ENCODE data around the gene MIEF1. TPM values are rescaled to one million over a fixed set of nuclear protein-coding genes. Genes with fewer than 3 reads are reported as not detected.

Gene MIEF1
- total RNA-seq, 1 donor from 2014 or later = 32.4 TPM

- no peaks in the 10 kb centered on the region for H3K9me3 Mint-ChIP-seq (ENCODE audit: low read depth)
- H3K27ac Mint-ChIP-seq = no peak overlapping the region
- H3K4me1 Mint-ChIP-seq (ENCODE audit: low read depth) = no peaks in the 10 kb centered on the region
- DNase-seq (ENCODE audit: low spot score, unreplicated experiment) = no peak
- no peak for TF ChIP-seq CTCF (IDR thresholded peaks at IDR 0.05; ENCODE audit: unreplicated experiment)
- no peak overlapping the region for H3K4me3 Mint-ChIP-seq (ENCODE audit: low read depth)
- peaks cover 23% of the 10 kb centered on the region for H3K36me3 Mint-ChIP-seq (ENCODE audit: insufficient read depth)
- H3K27me3 Mint-ChIP-seq = no peaks in the 10 kb centered on the region
Measured at GRCh38 chr22:39512026-39512425, 9.9 kb downstream of the MIEF1 start.

GRCh38 chr22:39513791-39514190, 11.7 kb downstream of the MIEF1 start:
- TF ChIP-seq CTCF (IDR thresholded peaks at IDR 0.05; ENCODE audit: unreplicated experiment) = no peak
- Mint-ChIP-seq H3K27ac (no peak overlapping the region), H3K36me3 (ENCODE audit: insufficient read depth) (peaks cover 21% of the 10 kb centered on the region), H3K4me1 (ENCODE audit: low read depth) (peaks cover 3% of the 10 kb centered on the region), H3K4me3 (ENCODE audit: low read depth) (no peak overlapping the region), H3K27me3 (no peaks in the 10 kb centered on the region), H3K9me3 (ENCODE audit: low read depth) (no peaks in the 10 kb centered on the region)
- DNase-seq (ENCODE audit: low spot score, unreplicated experiment) = no peak

- peaks cover 21% of the 10 kb centered on the region for H3K36me3 Mint-ChIP-seq (ENCODE audit: insufficient read depth)
- DNase-seq (ENCODE audit: low spot score, unreplicated experiment) = no peak
- H3K27me3 Mint-ChIP-seq = no peaks in the 10 kb centered on the region
- H3K9me3 Mint-ChIP-seq (ENCODE audit: low read depth) = no peaks in the 10 kb centered on the region
- TF ChIP-seq CTCF (IDR thresholded peaks at IDR 0.05; ENCODE audit: unreplicated experiment) = peak; percentile 76
- H3K4me3 Mint-ChIP-seq (ENCODE audit: low read depth) = no peak overlapping the region
- H3K27ac Mint-ChIP-seq = no peak overlapping the region
- H3K4me1 Mint-ChIP-seq (ENCODE audit: low read depth) = peaks cover 8% of the 10 kb centered on the region
Measured at GRCh38 chr22:39514373-39514973, 12.4 kb downstream of the MIEF1 start.

GRCh38 chr22:39515266-39516050, 13.4 kb downstream of the MIEF1 start:
- TF ChIP-seq CTCF (IDR thresholded peaks at IDR 0.05; ENCODE audit: unreplicated experiment) = no peak
- no peak overlapping the region for H3K27ac Mint-ChIP-seq
- peaks cover 21% of the 10 kb centered on the region for H3K36me3 Mint-ChIP-seq (ENCODE audit: insufficient read depth)

GRCh38 chr22:39517470-39517869, 15.4 kb downstream of the MIEF1 start:
- DNase-seq (ENCODE audit: low spot score, unreplicated experiment) = no peak
- no peaks in the 10 kb centered on the region for H3K9me3 Mint-ChIP-seq (ENCODE audit: low read depth)
- TF ChIP-seq CTCF (IDR thresholded peaks at IDR 0.05; ENCODE audit: unreplicated experiment) = no peak
- H3K36me3 Mint-ChIP-seq (ENCODE audit: insufficient read depth) = peaks cover 31% of the 10 kb centered on the region
- H3K4me1 Mint-ChIP-seq (ENCODE audit: low read depth) = peaks cover 19% of the 10 kb centered on the region
- H3K27me3 Mint-ChIP-seq = no peaks in the 10 kb centered on the region
- no peak overlapping the region for H3K4me3 Mint-ChIP-seq (ENCODE audit: low read depth)
- no peak overlapping the region for H3K27ac Mint-ChIP-seq

More at GRCh38 chr22:39515266-39516050, 13.4 kb downstream of the MIEF1 start:
- Mint-ChIP-seq H3K9me3 (ENCODE audit: low read depth) (no peaks in the 10 kb centered on the region), H3K27me3 (no peaks in the 10 kb centered on the region), H3K4me3 (ENCODE audit: low read depth) (no peak overlapping the region), H3K4me1 (ENCODE audit: low read depth) (peaks cover 8% of the 10 kb centered on the region)
- no peak for DNase-seq (ENCODE audit: low spot score, unreplicated experiment)
